ENCODE results near the gene AXL. TPM values are rescaled to one million over a fixed set of nuclear protein-coding genes. Genes with fewer than 3 reads are reported as not detected.
A peak's percentile ranks its signal among the peaks of the same experiment; 100 is the strongest.

The AXL gene
- total and polyA plus RNA-seq, 2 of the 13 experiments (the other 11 are each of a cell fraction or from before 2014, with no cell fraction given) = 0.71 to 5.9 TPM

- TF ChIP-seq THAP9 (CRISPR knock-in tag; IDR thresholded peaks at IDR 0.05; ENCODE audit: borderline replicate concordance) (0 out of 2 replicates have a peak, but pooled peaks have one; percentile 35), FLYWCH1 (CRISPR knock-in tag; IDR thresholded peaks at IDR 0.05) (no peak), ZFP41 (CRISPR knock-in tag; IDR thresholded peaks at IDR 0.05; ENCODE audit: borderline replicate concordance) (no peak), HINFP (CRISPR knock-in tag; IDR thresholded peaks at IDR 0.05; ENCODE audit: low read depth) (no peak), TSC22D2 (CRISPR knock-in tag; IDR thresholded peaks at IDR 0.05; ENCODE audit: borderline replicate concordance) (no peak), FOSL2 (CRISPR knock-in tag; IDR thresholded peaks at IDR 0.05) (no peak), ATM (IDR thresholded peaks at IDR 0.05; ENCODE audit: borderline replicate concordance) (no peak), ISX (CRISPR knock-in tag; conservative IDR thresholded peaks at IDR 0.05) (no peak), HNF4A (CRISPR knock-in tag; IDR thresholded peaks at IDR 0.05) (no peak), RBM22 (optimal IDR thresholded peaks at IDR 0.05; ENCODE audit: low read length) (peak; percentile 89), NONO (IDR thresholded peaks at IDR 0.05) (no peak), NONO (CRISPR knock-in tag; conservative IDR thresholded peaks at IDR 0.05) (0 out of 2 replicates have a peak, but pooled peaks have one; percentile 30), RORA (CRISPR knock-in tag; IDR thresholded peaks at IDR 0.05) (no peak), U2AF1 (optimal IDR thresholded peaks at IDR 0.05; ENCODE audit: low read depth, low read length) (no peak), TFDP2 (CRISPR knock-in tag; IDR thresholded peaks at IDR 0.05) (no peak), CBX2 (IDR thresholded peaks at IDR 0.05; ENCODE audit: low read depth, low read length) (no peak), CBX2 (CRISPR knock-in tag; IDR thresholded peaks at IDR 0.05; ENCODE audit: low read depth) (no peak), ZNF367 (CRISPR knock-in tag; IDR thresholded peaks at IDR 0.05; ENCODE audit: borderline replicate concordance) (no peak), ZNF556 (CRISPR knock-in tag; IDR thresholded peaks at IDR 0.05; ENCODE audit: borderline replicate concordance) (no peak), ATF7-NPFF (CRISPR knock-in tag; IDR thresholded peaks at IDR 0.05; ENCODE audit: low read depth) (no peak), ZNF652 (CRISPR knock-in tag; IDR thresholded peaks at IDR 0.05; ENCODE audit: borderline replicate concordance, low read depth) (0 out of 2 replicates have a peak, but pooled peaks have one; percentile 7), NFYB (CRISPR knock-in tag; IDR thresholded peaks at IDR 0.05) (no peak), MATR3 (CRISPR knock-in tag; IDR thresholded peaks at IDR 0.05) (no peak), ATAD3A (CRISPR knock-in tag; IDR thresholded peaks at IDR 0.05) (no peak), STAT5B (CRISPR knock-in tag; IDR thresholded peaks at IDR 0.05) (no peak), MED1 (CRISPR knock-in tag; IDR thresholded peaks at IDR 0.05) (no peak), HNRNPK (IDR thresholded peaks at IDR 0.05; ENCODE audit: low read depth, low read length, poor library complexity, severe bottlenecking) (no peak)
These were observed 89.6 kb downstream of the AXL start (continued) for GRCh38 chr19:41308450-41309179.

Data from HepG2 (cell line).